KG1 (cell line): Measurements from ENCODE around the gene CDC14C.

Experiments
- DNase-seq: peaks from one replicate; lab custom pipeline; 2025; lab: John Stamatoyannopoulos, UW

CDC14C gene

DNA sequence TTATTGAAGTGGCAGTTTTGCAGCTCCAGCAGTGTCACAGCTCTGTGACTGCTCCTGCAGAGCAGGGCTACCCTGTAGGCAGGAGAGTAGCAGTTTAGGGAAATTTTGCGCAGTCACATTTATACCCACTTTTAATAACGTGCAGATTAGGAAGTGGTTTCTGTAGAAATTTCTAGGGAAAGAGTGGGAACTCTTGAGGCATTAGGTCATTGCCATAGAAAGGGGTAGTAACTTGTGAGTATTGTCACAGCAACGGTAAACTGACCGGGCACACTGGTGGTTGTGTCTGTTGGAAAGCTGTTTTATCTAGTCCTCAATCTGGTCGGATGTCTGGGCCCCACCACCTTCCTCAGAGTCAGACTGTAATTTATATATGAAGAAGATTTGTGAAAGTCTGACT is 51.9 kb downstream of the CDC14C start:
- no peak for DNase-seq

GRCh38 chr7:48976850-48977249 is 52.5 kb downstream of the CDC14C start:
- no peak for DNase-seq
